SK-N-SH treated with all-trans-retinoic acid at 6 μM for 48 hours (cell line): ENCODE data around the gene CHRNG.

Source experiments
- ATAC-seq: fragments of 200-7000 bp; cut with Tn5 transposase; 3 replicates; pipeline ENCODE4 v1.9.1; 2020; ENCODE audit warnings: mild to moderate bottlenecking, moderate library complexity
- ARNTL ChIP-seq: fragments of 450-650 bp; formaldehyde crosslinking; IDR thresholded peaks from 2 replicates; pipeline ENCODE4 v1.5.0; 2020; ENCODE audit warnings: low read depth, mild to moderate bottlenecking, moderate library complexity, borderline replicate concordance
- BACH2 ChIP-seq: fragments of 250-450 bp; sonication (Bioruptor Pico); IDR thresholded peaks from 2 replicates; pipeline ENCODE4 v1.9.0; 2021; ENCODE audit warnings: mild to moderate bottlenecking, borderline replicate concordance
- CSDC2 ChIP-seq: fragments of 250-450 bp; sonication (Bioruptor Pico); IDR thresholded peaks from 2 replicates; pipeline ENCODE4 v1.5.0; 2020; ENCODE audit warnings: mild to moderate bottlenecking, moderate library complexity
- ESRRG ChIP-seq: fragments of 250-450 bp; sonication (Bioruptor Pico); IDR thresholded peaks from 2 replicates; pipeline ENCODE4 v1.6.1; 2021; ENCODE audit warnings: mild to moderate bottlenecking
- ISL1 ChIP-seq: fragments of 250-450 bp; sonication (Bioruptor Pico); IDR thresholded peaks from 2 replicates; pipeline ENCODE4 v2.1.2; 2022; ENCODE audit warnings: mild to moderate bottlenecking, moderate library complexity
- OSR1 ChIP-seq: fragments of 250-450 bp; sonication (Bioruptor Pico); IDR thresholded peaks from 2 replicates; pipeline ENCODE4 v1.8.0; 2022; ENCODE audit warnings: moderate library complexity, mild to moderate bottlenecking, inconsistent platforms
- RARB ChIP-seq: fragments of 250-450 bp; sonication (Bioruptor Pico); IDR thresholded peaks from 2 replicates; pipeline ENCODE4 v1.8.0; 2021; ENCODE audit warnings: mild to moderate bottlenecking, moderate library complexity
- SNAI2 ChIP-seq: fragments of 250-450 bp; sonication (Bioruptor Pico); IDR thresholded peaks from 2 replicates; pipeline ENCODE4 v1.5.0; 2020; ENCODE audit warnings: mild to moderate bottlenecking, moderate library complexity
- TCF4 ChIP-seq: fragments of 250-450 bp; sonication (Bioruptor Pico); IDR thresholded peaks from 2 replicates; pipeline ENCODE4 v1.8.0; 2021; ENCODE audit warnings: mild to moderate bottlenecking, moderate library complexity, borderline replicate concordance
- TOX ChIP-seq: fragments of 250-450 bp; sonication (Bioruptor Pico); IDR thresholded peaks from 2 replicates; pipeline ENCODE4 v1.8.0; 2021; ENCODE audit warnings: mild to moderate bottlenecking, moderate library complexity, borderline replicate concordance
- ZFP3 ChIP-seq: fragments of 250-450 bp; sonication (Bioruptor Pico); IDR thresholded peaks from 2 replicates; pipeline ENCODE4 v1.5.0; 2020; ENCODE audit warnings: mild to moderate bottlenecking, moderate library complexity
- ZFP30 ChIP-seq: fragments of 450-650 bp; formaldehyde crosslinking; IDR thresholded peaks from 2 replicates; pipeline ENCODE4 v1.5.0; 2022; ENCODE audit warnings: mild to moderate bottlenecking, moderate library complexity
- ZNF565 ChIP-seq: fragments of 450-650 bp; formaldehyde crosslinking; conservative IDR thresholded peaks from 2 replicates; pipeline ENCODE4 v1.5.0; 2020; ENCODE audit warnings: low read depth, mild to moderate bottlenecking, moderate library complexity
- ZNF70 ChIP-seq: fragments of 450-650 bp; formaldehyde crosslinking; IDR thresholded peaks from 2 replicates; pipeline ENCODE4 v1.5.0; 2020; ENCODE audit warnings: mild to moderate bottlenecking, moderate library complexity
- ZNF8 ChIP-seq: fragments of 450-650 bp; formaldehyde crosslinking; IDR thresholded peaks from 2 replicates; pipeline ENCODE4 v1.5.0; 2020; ENCODE audit warnings: mild to moderate bottlenecking, moderate library complexity
- TF ChIP-seq, protein P1 (sequence below): fragments of 250-450 bp; sonication (Bioruptor Pico); IDR thresholded peaks from 2 replicates; pipeline ENCODE4 v1.8.0; 2020; ENCODE audit warnings: mild to moderate bottlenecking, moderate library complexity, borderline replicate concordance
- TF ChIP-seq, protein P2 (sequence below): fragments of 250-450 bp; sonication (Bioruptor Pico); IDR thresholded peaks from 2 replicates; pipeline ENCODE4 v1.5.0; 2020; ENCODE audit warnings: mild to moderate bottlenecking, moderate library complexity
- TF ChIP-seq, protein P3 (sequence below): fragments of 250-450 bp; sonication (Bioruptor Pico); IDR thresholded peaks from 2 replicates; pipeline ENCODE4 v1.5.1; 2021; ENCODE audit warnings: mild to moderate bottlenecking, moderate library complexity
- TF ChIP-seq, protein P4 (sequence below): fragments of 250-450 bp; sonication (Bioruptor Pico); IDR thresholded peaks from 2 replicates; pipeline ENCODE4 v1.8.0; 2021; ENCODE audit warnings: low read depth, mild to moderate bottlenecking, moderate library complexity, borderline replicate concordance

The CHRNG gene

DNA sequence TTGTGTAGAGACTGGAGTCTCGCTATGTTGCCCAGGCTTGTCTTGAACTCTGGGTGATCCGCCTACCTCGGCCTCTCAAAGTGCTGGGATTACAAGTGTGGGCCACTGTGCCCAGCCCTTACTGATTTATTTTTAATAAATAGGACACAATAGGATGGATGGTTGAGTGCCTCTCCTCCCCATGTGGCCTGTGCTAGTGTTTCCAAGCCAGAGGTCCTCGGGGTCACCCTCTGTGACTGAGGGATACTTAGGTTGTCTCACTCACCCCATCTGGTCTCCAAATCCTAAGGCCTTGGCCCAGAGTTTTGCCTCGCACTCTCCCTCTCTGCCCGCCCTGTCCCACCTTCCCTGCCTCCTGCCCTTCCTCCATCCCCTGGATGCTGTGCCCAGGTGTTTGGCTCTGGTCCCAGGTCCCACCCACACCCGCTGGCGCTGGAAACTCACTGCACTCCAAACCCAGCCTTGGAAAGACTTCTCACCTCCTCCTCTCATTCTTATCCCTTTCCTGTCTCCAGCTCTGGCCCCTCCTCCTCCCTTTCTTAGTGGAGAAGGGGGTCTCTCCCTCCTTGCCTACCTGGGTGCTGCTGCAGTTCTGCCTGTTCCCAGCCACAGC lies 47.1 kb upstream of the CHRNG start:
- ATAC-seq, result no peak
- TF ChIP-seq CSDC2 (no peak), ESRRG (CRISPR knock-in tag) (no peak), ZNF565 (CRISPR knock-in tag) (no peak), SNAI2 (CRISPR knock-in tag) (no peak), ZFP3 (no peak), ZNF70 (CRISPR knock-in tag) (no peak), RARB (CRISPR knock-in tag) (no peak), ARNTL (no peak)
- TF ChIP-seq, protein P1, sequence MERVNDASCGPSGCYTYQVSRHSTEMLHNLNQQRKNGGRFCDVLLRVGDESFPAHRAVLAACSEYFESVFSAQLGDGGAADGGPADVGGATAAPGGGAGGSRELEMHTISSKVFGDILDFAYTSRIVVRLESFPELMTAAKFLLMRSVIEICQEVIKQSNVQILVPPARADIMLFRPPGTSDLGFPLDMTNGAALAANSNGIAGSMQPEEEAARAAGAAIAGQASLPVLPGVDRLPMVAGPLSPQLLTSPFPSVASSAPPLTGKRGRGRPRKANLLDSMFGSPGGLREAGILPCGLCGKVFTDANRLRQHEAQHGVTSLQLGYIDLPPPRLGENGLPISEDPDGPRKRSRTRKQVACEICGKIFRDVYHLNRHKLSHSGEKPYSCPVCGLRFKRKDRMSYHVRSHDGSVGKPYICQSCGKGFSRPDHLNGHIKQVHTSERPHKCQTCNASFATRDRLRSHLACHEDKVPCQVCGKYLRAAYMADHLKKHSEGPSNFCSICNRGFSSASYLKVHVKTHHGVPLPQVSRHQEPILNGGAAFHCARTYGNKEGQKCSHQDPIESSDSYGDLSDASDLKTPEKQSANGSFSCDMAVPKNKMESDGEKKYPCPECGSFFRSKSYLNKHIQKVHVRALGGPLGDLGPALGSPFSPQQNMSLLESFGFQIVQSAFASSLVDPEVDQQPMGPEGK (CRISPR knock-in tag), result no peak

DNA sequence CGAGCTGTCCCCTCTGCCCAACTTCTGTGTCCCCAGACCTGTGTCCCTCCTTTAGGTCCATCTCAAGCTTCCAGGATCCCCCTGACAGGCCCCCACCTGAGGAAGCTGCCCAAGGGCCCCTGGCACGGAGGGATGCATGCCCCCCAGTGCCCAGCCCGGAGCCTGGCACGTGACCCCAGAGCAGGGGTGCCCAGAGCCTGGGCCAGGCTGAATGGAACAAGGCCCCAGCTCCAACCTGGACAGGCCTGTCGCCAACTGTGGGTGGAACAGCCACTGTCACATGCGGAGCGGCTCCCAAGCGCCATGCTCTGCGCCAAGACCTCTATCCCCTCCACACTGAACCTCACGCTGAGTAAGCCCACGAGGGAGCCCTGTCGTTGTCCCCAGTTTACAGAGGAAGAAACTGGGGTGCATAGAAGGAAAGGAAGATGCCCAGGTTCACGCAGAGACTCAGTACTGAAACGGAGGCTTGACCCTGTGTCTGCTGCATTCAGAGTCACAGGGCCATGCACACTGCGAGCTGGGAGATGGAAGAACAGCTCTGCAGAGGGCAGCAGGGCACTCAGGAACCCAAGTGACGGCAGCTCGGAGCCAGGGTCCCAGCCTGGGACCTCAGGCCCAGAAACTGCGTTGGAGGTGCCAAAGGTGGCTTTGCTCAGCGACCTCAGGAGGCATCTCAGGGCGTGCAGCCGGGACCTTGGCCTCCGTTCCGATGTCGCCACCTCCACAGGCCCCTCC lies 46.4 kb upstream of the CHRNG start:
- no peak for TF ChIP-seq TOX (CRISPR knock-in tag)
- no peak for TF ChIP-seq ZNF8 (CRISPR knock-in tag)
- no peak for TF ChIP-seq ZFP30 (CRISPR knock-in tag)
- TF ChIP-seq SNAI2 (CRISPR knock-in tag), result no peak
- TF ChIP-seq, protein P2, sequence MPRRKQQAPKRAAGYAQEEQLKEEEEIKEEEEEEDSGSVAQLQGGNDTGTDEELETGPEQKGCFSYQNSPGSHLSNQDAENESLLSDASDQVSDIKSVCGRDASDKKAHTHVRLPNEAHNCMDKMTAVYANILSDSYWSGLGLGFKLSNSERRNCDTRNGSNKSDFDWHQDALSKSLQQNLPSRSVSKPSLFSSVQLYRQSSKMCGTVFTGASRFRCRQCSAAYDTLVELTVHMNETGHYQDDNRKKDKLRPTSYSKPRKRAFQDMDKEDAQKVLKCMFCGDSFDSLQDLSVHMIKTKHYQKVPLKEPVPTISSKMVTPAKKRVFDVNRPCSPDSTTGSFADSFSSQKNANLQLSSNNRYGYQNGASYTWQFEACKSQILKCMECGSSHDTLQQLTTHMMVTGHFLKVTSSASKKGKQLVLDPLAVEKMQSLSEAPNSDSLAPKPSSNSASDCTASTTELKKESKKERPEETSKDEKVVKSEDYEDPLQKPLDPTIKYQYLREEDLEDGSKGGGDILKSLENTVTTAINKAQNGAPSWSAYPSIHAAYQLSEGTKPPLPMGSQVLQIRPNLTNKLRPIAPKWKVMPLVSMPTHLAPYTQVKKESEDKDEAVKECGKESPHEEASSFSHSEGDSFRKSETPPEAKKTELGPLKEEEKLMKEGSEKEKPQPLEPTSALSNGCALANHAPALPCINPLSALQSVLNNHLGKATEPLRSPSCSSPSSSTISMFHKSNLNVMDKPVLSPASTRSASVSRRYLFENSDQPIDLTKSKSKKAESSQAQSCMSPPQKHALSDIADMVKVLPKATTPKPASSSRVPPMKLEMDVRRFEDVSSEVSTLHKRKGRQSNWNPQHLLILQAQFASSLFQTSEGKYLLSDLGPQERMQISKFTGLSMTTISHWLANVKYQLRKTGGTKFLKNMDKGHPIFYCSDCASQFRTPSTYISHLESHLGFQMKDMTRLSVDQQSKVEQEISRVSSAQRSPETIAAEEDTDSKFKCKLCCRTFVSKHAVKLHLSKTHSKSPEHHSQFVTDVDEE (CRISPR knock-in tag), result no peak
- TF ChIP-seq, protein P3, sequence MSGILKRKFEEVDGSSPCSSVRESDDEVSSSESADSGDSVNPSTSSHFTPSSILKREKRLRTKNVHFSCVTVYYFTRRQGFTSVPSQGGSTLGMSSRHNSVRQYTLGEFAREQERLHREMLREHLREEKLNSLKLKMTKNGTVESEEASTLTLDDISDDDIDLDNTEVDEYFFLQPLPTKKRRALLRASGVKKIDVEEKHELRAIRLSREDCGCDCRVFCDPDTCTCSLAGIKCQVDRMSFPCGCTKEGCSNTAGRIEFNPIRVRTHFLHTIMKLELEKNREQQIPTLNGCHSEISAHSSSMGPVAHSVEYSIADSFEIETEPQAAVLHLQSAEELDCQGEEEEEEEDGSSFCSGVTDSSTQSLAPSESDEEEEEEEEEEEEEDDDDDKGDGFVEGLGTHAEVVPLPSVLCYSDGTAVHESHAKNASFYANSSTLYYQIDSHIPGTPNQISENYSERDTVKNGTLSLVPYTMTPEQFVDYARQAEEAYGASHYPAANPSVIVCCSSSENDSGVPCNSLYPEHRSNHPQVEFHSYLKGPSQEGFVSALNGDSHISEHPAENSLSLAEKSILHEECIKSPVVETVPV, result no peak
- TF ChIP-seq TCF4 (CRISPR knock-in tag), result no peak
- TF ChIP-seq BACH2, result no peak
- TF ChIP-seq, protein P1 (CRISPR knock-in tag), result no peak
- TF ChIP-seq ISL1 (CRISPR knock-in tag), result no peak
- no peak for TF ChIP-seq ZFP3
- TF ChIP-seq OSR1, result no peak
- no peak for TF ChIP-seq ESRRG (CRISPR knock-in tag)
- TF ChIP-seq, protein P4, sequence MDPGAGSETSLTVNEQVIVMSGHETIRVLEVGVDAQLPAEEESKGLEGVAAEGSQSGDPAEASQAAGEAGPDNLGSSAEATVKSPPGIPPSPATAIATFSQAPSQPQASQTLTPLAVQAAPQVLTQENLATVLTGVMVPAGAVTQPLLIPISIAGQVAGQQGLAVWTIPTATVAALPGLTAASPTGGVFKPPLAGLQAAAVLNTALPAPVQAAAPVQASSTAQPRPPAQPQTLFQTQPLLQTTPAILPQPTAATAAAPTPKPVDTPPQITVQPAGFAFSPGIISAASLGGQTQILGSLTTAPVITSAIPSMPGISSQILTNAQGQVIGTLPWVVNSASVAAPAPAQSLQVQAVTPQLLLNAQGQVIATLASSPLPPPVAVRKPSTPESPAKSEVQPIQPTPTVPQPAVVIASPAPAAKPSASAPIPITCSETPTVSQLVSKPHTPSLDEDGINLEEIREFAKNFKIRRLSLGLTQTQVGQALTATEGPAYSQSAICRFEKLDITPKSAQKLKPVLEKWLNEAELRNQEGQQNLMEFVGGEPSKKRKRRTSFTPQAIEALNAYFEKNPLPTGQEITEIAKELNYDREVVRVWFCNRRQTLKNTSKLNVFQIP (CRISPR knock-in tag), result no peak
- no peak for ATAC-seq
